ENCODE measurements around the gene DCT. TPM values are rescaled to one million over a fixed set of nuclear protein-coding genes. Genes with fewer than 3 reads are reported as not detected.

The DCT gene
- total RNA-seq, 1 donor from 2014 or later: 0.26 TPM

GRCh38 chr13:94454906-94455305 lies 24.6 kb downstream of the DCT start:
- DNase-seq (ENCODE audit: low spot score): no peak

- no peak for DNase-seq (ENCODE audit: low spot score)
These were observed 25.1 kb downstream of the DCT start for GRCh38 chr13:94454334-94454733.

- DNase-seq (ENCODE audit: low spot score): no peak
These were observed 34.7 kb downstream of the DCT start for GRCh38 chr13:94444826-94445225.

GRCh38 chr13:94435604-94436226 lies 43.8 kb downstream of the DCT start:
- DNase-seq (ENCODE audit: low spot score): no peak

GRCh38 chr13:94433055-94433961 lies 46.2 kb downstream of the DCT start:
- no peak for DNase-seq (ENCODE audit: low spot score)

- DNase-seq (ENCODE audit: low spot score): no peak
These were observed 47.5 kb downstream of the DCT start for GRCh38 chr13:94431987-94432386.

GRCh38 chr13:94431574-94431973 lies 47.9 kb downstream of the DCT start:
- no peak for DNase-seq (ENCODE audit: low spot score)

GRCh38 chr13:94427313-94427953 lies 52.0 kb downstream of the DCT start:
- no peak for DNase-seq (ENCODE audit: low spot score)

- DNase-seq (ENCODE audit: low spot score): no peak
These were observed 59.6 kb downstream of the DCT start for GRCh38 chr13:94419925-94420305.

GRCh38 chr13:94419304-94419924 lies 60.1 kb downstream of the DCT start:
- DNase-seq (ENCODE audit: low spot score): no peak

GRCh38 chr13:94417294-94417693 lies 62.2 kb downstream of the DCT start:
- no peak for DNase-seq (ENCODE audit: low spot score)

- DNase-seq (ENCODE audit: low spot score): no peak
These were observed 62.9 kb downstream of the DCT start for GRCh38 chr13:94416454-94417080.

- DNase-seq (ENCODE audit: low spot score): no peak
These were observed 63.8 kb downstream of the DCT start for GRCh38 chr13:94415500-94416237.

- no peak for DNase-seq (ENCODE audit: low spot score)
These were observed 64.8 kb downstream of the DCT start for GRCh38 chr13:94414708-94415107.

GRCh38 chr13:94414141-94414540 lies 65.3 kb downstream of the DCT start:
- no peak for DNase-seq (ENCODE audit: low spot score)

GRCh38 chr13:94413598-94413944 lies 65.9 kb downstream of the DCT start:
- no peak for DNase-seq (ENCODE audit: low spot score)

GRCh38 chr13:94412870-94413597 lies 66.4 kb downstream of the DCT start:
- no peak for DNase-seq (ENCODE audit: low spot score)

- DNase-seq (ENCODE audit: low spot score): no peak
These were observed 67.7 kb downstream of the DCT start for GRCh38 chr13:94411747-94412146.

- no peak for DNase-seq (ENCODE audit: low spot score)
These were observed 71.0 kb downstream of the DCT start for GRCh38 chr13:94408314-94409036.

All from mesenteric fat pad (tissue), 1 donor.